Urinary bladder (tissue), 2 donors: ENCODE data around the gene PIAS3. TPM values are rescaled to one million over a fixed set of nuclear protein-coding genes. Genes with fewer than 3 reads are reported as not detected.

Experiments used
- polyA plus RNA-seq: library from polyadenylated mRNA; stranded (reverse); fragments of 200-250 nt; gene quantifications from one replicate; pipeline ENCODE4 v1.2.3, GENCODE V29; 2013
- small RNA-seq: library from RNA; depleted of rRNA; stranded (forward); fragments of <200 nt; gene quantifications from one replicate; pipeline ENCODE3, GENCODE V24; 2014
- total RNA-seq: library from RNA; depleted of rRNA; stranded (reverse); fragments of >200 nt; gene quantifications from one replicate; pipeline ENCODE4 v1.2.3, GENCODE V29; 2014
- donor health status: healthy.

PIAS3 gene
- total and polyA plus RNA-seq, 2 donors, result 27.0 to 48.1 TPM

Small RNA genes within 50 kb of the gene (small RNA-seq; reads per million reads assigned to genes)
- not detected for gene MIR6736

Other genes starting within 250 kb of the PIAS3 start
- gene PDZK1, start 151.7 kb downstream of the PIAS3 start, total RNA-seq, result 0.37 TPM
- gene PDZK1, start 151.7 kb downstream of the PIAS3 start, polyA plus RNA-seq, result 0.18 TPM
- 1.0 TPM for gene CD160, start 139.6 kb downstream of the PIAS3 start, total RNA-seq
- gene CD160, start 139.6 kb downstream of the PIAS3 start, polyA plus RNA-seq, result 0.25 TPM
- gene RNF115, start 35.0 kb downstream of the PIAS3 start, total RNA-seq, result 32.4 TPM
- gene RNF115, start 35.0 kb downstream of the PIAS3 start, polyA plus RNA-seq, result 9.1 TPM
- gene POLR3C, start 34.9 kb downstream of the PIAS3 start, total RNA-seq, result 25.6 TPM
- gene POLR3C, start 34.9 kb downstream of the PIAS3 start, polyA plus RNA-seq, result 23.5 TPM
- 5.9 TPM for gene NUDT17, start 13.5 kb downstream of the PIAS3 start, total RNA-seq
- gene NUDT17, start 13.5 kb downstream of the PIAS3 start, polyA plus RNA-seq, result 5.0 TPM
- gene ANKRD35, start 26.8 kb upstream of the PIAS3 start, total RNA-seq, result 2.2 TPM
- 13.2 TPM for gene ANKRD35, start 26.8 kb upstream of the PIAS3 start, polyA plus RNA-seq
- 3.5 TPM for gene ITGA10, start 51.0 kb upstream of the PIAS3 start, total RNA-seq
- gene ITGA10, start 51.0 kb upstream of the PIAS3 start, polyA plus RNA-seq, result 6.2 TPM
- 26.4 TPM for gene PEX11B, start 59.6 kb upstream of the PIAS3 start, total RNA-seq
- 29.9 TPM for gene PEX11B, start 59.6 kb upstream of the PIAS3 start, polyA plus RNA-seq
- gene RBM8A, start 68.4 kb upstream of the PIAS3 start, total RNA-seq, result 51.3 TPM
- gene RBM8A, start 68.4 kb upstream of the PIAS3 start, polyA plus RNA-seq, result 107 TPM
- 29.6 TPM for gene LIX1L, start 98.9 kb upstream of the PIAS3 start, total RNA-seq
- 25.6 TPM for gene LIX1L, start 98.9 kb upstream of the PIAS3 start, polyA plus RNA-seq
- 0.21 TPM for gene ANKRD34A, start 105.5 kb upstream of the PIAS3 start, total RNA-seq
- 1.4 TPM for gene ANKRD34A, start 105.5 kb upstream of the PIAS3 start, polyA plus RNA-seq
- gene POLR3GL, start 105.6 kb upstream of the PIAS3 start, total RNA-seq, result 16.5 TPM
- gene POLR3GL, start 105.6 kb upstream of the PIAS3 start, polyA plus RNA-seq, result 46.6 TPM
- 920 TPM for gene TXNIP, start 137.5 kb upstream of the PIAS3 start, total RNA-seq
- 1,029 TPM for gene TXNIP, start 137.5 kb upstream of the PIAS3 start, polyA plus RNA-seq
- gene HJV, start 162.7 kb upstream of the PIAS3 start, total RNA-seq, result 9.4 TPM
- 0.11 TPM for gene HJV, start 162.7 kb upstream of the PIAS3 start, polyA plus RNA-seq